LNCAP (cell line): ENCODE data around the gene ARCN1.

Source experiments
- CTCF ChIP-seq: fragments of 450-650 bp; IDR thresholded peaks from 2 replicates; pipeline ENCODE4 v1.5.1; 2017; ENCODE audit warnings: mild to moderate bottlenecking

Gene ARCN1

DNA sequence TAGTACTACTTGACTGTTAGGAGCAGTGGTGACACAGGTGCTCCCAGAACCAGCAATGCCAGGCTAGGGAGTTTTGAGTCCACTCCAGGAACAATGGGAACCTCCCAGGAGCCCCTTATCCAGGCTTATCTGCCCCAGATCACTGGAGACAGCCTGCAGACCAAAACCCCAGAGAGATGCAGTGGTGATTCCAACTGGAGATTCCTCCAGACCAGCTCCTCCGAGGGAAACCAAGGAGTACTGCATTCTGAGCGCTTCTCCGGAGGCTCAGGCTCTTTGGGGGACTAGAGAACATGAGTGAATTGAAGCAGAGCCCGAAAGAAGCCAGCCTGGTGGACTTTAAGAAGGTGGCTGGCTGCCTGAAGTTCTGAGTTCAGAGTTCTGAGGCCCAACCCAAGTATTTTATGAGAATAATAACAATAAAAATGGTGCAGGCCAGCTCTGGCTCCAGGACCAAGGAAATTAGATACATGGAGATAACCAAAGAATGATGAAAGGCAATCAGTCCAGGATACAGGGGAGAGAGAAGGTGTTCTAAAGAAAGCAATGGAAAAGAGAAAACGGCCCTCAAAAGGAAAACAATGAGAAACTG is 42.5 kb upstream of the ARCN1 start:
- TF ChIP-seq CTCF, result no peak

DNA sequence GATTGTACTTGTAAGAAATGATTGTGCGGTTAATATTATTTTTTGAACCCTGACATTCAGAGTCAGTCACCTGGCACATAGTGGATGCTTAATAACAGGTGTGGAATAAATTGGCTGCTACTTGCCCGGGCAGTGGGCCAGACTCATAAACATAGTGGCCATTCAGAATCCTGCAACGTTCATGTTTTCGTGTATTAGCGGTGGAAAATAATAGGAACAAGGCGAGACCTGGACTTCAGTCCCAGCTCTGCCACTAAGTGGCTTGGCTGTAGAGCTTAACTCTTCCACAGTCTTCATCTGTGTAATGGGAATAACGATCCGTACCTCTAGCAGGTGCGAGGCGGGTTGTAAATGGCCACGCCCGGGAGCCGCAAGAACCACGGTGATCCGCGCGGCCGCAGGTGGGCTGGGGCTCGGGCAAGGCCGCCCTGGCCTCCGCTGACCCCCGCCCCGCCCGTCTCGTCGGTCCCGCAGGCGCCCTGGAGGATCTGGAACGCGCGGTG is 42.0 kb upstream of the ARCN1 start:
- TF ChIP-seq CTCF, result no peak

GRCh38 chr11:118530683-118531596 is 41.3 kb upstream of the ARCN1 start, which contains the start of gene TMEM25:
TSS of gene TMEM25 (plus strand) at chr11:118531192. CDS start at chr11:118531802, 610 bp downstream.
- no peak for TF ChIP-seq CTCF

DNA sequence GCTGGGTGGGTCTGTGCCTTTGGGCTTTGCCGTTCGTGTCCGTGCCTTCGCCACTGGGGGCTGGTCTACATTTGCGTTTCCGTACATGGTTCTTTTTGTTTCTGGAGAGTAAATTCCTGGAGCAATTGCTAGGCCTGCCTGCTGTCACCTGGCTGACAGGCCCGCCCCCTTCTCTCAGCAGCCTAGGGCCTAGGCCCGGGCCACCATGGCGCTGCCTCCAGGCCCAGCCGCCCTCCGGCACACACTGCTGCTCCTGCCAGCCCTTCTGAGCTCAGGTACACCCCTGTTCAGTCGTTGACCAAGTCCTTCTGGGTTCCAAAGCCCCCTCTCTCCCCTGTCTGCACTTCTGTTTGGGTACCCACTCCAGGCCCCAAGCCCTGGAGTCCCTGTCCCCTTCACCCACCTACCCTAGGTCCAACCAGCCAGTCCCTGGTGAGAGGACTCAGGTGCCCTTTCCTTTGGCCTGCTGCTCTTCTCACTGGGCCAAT is 40.6 kb upstream of the ARCN1 start:
- TF ChIP-seq CTCF, result no peak

DNA sequence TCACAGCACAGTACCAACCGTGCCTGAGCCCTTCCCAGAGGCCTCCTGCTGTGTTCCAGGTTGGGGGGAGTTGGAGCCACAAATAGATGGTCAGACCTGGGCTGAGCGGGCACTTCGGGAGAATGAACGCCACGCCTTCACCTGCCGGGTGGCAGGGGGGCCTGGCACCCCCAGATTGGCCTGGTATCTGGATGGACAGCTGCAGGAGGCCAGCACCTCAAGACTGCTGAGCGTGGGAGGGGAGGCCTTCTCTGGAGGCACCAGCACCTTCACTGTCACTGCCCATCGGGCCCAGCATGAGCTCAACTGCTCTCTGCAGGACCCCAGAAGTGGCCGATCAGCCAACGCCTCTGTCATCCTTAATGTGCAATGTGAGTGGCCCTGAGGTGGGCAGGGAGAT is 40.1 kb upstream of the ARCN1 start:
- no peak for TF ChIP-seq CTCF

- no peak for TF ChIP-seq CTCF
Observed at GRCh38 chr11:118532852-118533768, 39.1 kb upstream of the ARCN1 start.
